ENCODE measurements around the gene SFTPD.
"Not testable (repeated sequence)": the region's sequence is repeated elsewhere in the genome, so short reads cannot be mapped to it uniquely, and the experiment has no call there.

Gene SFTPD

GRCh38 chr10:79923669-79924068 lies 25.2 kb downstream of the SFTPD start:
- no peak for DNase-seq

GRCh38 chr10:79923145-79923544 lies 25.8 kb downstream of the SFTPD start:
- no peak for DNase-seq

GRCh38 chr10:79922011-79922412 lies 26.9 kb downstream of the SFTPD start:
- DNase-seq = not testable (repeated sequence)

GRCh38 chr10:79915838-79916237 lies 33.1 kb downstream of the SFTPD start:
- DNase-seq = not testable (repeated sequence)

- DNase-seq = not testable (repeated sequence)
Measured at GRCh38 chr10:79914512-79914911, 34.4 kb downstream of the SFTPD start.

GRCh38 chr10:79910836-79911235 lies 38.1 kb downstream of the SFTPD start:
- DNase-seq = no peak

- DNase-seq = no peak
Measured at GRCh38 chr10:79910344-79910743, 38.6 kb downstream of the SFTPD start.

- no peak for DNase-seq
Measured at GRCh38 chr10:79905322-79906314, 43.3 kb downstream of the SFTPD start.

- DNase-seq = peak in 5 of 6 experiments; percentile 10 to 35 (median 12)
Measured at GRCh38 chr10:79904671-79905321, 44.1 kb downstream of the SFTPD start.

GRCh38 chr10:79901571-79901970 lies 47.3 kb downstream of the SFTPD start:
- DNase-seq = not testable (repeated sequence)

- no peak for DNase-seq
Measured at GRCh38 chr10:79898597-79899325, 50.1 kb downstream of the SFTPD start.

GRCh38 chr10:79892896-79893295 lies 56.0 kb downstream of the SFTPD start:
- DNase-seq = not testable (repeated sequence)

GRCh38 chr10:79890469-79890868 lies 58.4 kb downstream of the SFTPD start:
- DNase-seq = no peak

GRCh38 chr10:79888984-79889383 lies 59.9 kb downstream of the SFTPD start:
- not testable (repeated sequence) for DNase-seq

All from stimulated activated naive CD4-positive, alpha-beta T cell (primary cell).